ENCODE data around the gene MATN1.

Gene MATN1

GRCh38 chr1:30678209-30678608, 45.2 kb downstream of the MATN1 start:
- DNase-seq = no peak

- no peak for DNase-seq
Observed at GRCh38 chr1:30677471-30677870, 45.9 kb downstream of the MATN1 start.

GRCh38 chr1:30675761-30676160, 47.6 kb downstream of the MATN1 start:
- DNase-seq = no peak

GRCh38 chr1:30675289-30675688, 48.1 kb downstream of the MATN1 start:
- no peak for DNase-seq

GRCh38 chr1:30673395-30673794, 50.0 kb downstream of the MATN1 start:
- no peak for DNase-seq

GRCh38 chr1:30672661-30673060, 50.7 kb downstream of the MATN1 start:
- DNase-seq = no peak

- DNase-seq = no peak
Observed at GRCh38 chr1:30670240-30671060, 52.9 kb downstream of the MATN1 start.

GRCh38 chr1:30668546-30669327, 54.6 kb downstream of the MATN1 start:
- no peak for DNase-seq

GRCh38 chr1:30668024-30668423, 55.4 kb downstream of the MATN1 start:
- no peak for DNase-seq

- no peak for DNase-seq
Observed at GRCh38 chr1:30666756-30667273, 56.6 kb downstream of the MATN1 start.

- no peak for DNase-seq
Observed at GRCh38 chr1:30665216-30666010, 58.0 kb downstream of the MATN1 start.

- no peak for DNase-seq
Observed at GRCh38 chr1:30664103-30664755, 59.2 kb downstream of the MATN1 start.

- DNase-seq = no peak
Observed at GRCh38 chr1:30663596-30664091, 59.7 kb downstream of the MATN1 start.

- no peak for DNase-seq
Observed at GRCh38 chr1:30662291-30662840, 61.0 kb downstream of the MATN1 start.

GRCh38 chr1:30661311-30661710, 62.1 kb downstream of the MATN1 start:
- no peak for DNase-seq
